Measurements from ENCODE around the gene TNN.

The TNN gene

DNA sequence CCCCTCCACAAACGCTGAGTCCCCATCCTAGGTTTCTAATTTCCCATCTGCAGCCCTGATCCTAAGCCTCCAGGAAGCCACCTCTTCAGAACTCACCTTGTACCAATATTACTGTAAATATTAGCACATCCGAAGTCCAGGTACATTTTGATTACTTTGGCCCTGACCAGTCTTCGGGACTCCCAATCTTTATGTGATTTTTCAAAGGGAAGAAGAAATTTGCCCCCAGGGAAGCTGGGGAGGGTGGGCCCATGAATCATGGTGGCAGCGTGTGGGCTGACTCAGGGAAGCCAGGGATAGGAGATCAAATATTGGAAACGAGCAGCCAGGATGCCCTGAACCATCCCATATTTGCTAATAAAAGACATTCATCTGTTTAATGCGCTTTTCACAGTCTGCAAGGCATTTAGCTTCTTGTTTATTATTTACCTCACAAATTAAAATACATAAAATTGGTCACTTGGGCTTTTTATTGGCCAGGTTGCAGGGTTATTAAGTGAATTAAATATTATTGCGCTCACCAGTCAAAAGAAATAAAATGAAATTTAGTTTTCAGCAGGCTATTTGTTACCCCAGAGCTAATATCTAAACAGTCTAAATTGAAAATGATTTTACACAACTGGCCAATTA lies 78.4 kb downstream of the TNN start:
- DNase-seq (ENCODE audit: low read depth in 3 of 3): no peak

DNA sequence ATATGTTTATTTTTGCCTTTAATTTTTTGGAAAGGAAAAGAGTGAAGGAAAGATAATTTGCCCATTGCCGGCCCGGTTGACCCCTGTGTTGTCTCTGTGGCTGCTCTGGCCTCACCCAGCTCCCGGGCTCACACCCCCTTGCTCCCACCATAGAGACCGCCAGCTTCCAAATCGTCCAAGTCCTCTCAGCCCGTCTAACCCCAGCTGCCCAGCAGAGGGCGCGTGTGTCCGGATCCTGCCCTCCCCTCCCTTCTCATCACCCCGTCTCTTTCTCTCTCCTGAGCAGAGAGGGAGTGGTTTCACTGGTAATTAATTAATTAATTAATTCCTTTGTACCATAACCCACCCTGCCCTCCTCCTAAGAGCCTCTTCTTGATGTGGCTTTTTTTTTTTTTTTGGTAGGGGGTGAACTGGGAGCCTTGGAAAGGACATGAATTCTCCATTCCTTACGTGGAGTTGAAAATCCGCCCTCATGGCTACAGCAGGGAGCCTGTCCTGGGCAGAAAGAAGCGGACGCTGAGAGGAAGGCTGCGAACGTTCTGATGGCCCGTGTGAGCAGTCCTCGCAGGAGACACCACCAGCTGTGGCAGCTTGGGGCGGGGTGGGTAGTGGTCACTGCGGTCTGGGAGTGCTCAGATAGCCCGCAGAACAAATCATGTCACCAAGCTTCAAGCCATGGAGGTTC lies 79.0 kb downstream of the TNN start:
- DNase-seq (ENCODE audit: low read depth in 3 of 3): peak; percentile 44 to 65 (median 61)

DNA sequence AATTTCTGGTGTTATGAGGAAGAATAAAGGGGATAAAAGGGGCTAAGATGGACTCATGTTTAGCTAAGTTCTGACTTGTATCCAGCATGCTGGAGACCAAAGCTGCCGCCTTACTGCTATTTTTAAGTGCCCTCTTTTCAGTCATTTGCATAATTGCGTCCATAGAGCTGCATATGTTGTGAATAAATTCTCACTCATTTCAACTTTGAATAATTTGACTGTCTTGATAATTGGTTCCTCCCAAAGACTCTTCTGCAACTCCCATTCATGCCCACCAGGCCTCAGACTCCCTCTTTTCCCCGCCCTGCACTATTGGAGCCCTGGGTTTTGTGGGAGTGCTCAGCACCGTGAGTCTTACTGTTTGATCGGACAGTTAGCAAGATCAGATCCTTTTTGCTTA lies 79.9 kb downstream of the TNN start:
- no peak for DNase-seq (ENCODE audit: low read depth in 3 of 3)

DNA sequence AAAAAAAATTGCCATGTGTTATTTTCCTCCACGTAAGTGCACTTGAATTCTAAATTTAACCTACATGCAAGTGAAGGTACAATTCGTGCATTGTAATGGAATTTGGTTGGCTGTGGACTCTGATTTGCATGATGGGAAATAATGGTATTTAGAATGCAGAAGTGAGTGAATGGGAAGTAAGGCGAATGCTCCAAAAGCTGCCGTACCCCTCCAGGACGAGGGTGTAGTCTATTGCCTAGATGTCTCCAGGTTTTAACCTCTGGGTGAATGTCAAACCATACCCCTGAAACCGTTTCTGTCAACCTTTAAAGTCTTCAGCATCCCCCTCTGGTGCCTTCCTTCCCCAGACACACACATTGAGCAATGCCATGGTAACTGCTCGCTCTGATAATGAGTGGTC lies 80.4 kb downstream of the TNN start:
- DNase-seq (ENCODE audit: low read depth in 3 of 3): no peak

DNA sequence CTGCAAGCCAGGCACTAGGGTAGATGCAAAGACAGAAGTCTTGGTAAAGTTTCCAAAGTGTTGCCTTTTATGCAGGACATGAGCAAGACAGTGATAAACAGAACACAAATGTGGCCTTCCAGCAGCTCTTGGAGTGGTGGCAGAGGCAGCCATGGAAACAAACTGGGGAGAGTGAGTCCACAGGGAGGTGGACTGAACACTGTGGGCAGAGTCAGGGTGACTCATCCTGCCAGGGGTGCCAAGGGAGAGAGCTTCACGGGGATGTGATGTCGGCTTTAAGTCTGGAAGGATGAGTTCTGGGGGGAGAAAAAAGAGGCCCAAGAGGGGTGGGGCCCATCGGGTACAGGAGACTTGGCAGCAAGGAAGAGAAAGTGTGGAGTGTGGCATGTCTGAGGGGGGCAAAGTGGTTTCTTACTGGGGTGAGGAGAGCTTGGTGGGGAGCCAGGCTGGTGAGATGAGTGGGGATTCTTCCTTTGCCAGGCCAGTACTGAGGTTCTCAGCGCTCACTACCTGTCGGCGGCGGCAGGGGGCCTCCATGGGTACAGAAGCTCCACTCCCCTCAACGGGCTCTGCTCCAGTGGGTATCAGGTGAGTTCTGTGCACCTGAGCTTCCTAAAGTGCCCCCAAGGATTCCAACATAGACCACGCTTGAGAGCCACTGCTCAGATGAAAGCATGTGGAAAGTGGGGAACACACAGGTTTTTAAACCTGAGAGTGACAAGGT lies 83.1 kb downstream of the TNN start:
- DNase-seq (ENCODE audit: low read depth in 3 of 3): no peak

DNA sequence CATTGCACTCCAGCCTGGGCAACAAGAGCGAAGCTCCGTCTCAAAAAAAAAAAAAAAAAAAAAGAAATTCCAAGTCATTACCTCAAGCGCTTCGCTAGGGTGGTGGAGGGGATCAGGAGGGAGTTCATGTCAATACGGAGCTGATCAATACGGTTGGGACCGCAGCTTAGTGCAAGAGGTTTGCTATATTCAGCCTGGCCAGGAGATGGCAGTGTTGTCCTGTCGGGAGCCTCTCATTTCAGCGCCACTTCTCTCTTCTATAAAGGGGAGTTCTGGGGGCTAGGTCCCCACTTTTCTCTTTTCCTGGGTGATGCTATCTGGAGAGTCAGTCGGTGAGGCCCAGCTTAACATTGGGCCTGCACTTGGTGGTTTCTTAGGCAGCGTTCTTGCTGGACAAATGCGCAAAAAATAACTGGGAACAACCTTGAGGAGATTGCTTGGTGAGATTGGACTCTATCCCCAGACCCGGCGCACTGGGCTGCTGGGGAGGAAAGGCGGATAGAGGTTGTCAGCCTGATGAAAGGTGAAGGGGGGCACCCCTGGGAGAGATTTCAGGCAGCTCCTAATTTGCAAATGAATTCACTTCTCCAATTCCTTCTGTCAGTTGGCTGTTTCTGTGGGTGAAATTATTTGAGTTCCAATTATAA lies 84.5 kb downstream of the TNN start:
- peak; percentile 39 to 66 (median 46) for DNase-seq (ENCODE audit: low read depth in 3 of 3)

DNA sequence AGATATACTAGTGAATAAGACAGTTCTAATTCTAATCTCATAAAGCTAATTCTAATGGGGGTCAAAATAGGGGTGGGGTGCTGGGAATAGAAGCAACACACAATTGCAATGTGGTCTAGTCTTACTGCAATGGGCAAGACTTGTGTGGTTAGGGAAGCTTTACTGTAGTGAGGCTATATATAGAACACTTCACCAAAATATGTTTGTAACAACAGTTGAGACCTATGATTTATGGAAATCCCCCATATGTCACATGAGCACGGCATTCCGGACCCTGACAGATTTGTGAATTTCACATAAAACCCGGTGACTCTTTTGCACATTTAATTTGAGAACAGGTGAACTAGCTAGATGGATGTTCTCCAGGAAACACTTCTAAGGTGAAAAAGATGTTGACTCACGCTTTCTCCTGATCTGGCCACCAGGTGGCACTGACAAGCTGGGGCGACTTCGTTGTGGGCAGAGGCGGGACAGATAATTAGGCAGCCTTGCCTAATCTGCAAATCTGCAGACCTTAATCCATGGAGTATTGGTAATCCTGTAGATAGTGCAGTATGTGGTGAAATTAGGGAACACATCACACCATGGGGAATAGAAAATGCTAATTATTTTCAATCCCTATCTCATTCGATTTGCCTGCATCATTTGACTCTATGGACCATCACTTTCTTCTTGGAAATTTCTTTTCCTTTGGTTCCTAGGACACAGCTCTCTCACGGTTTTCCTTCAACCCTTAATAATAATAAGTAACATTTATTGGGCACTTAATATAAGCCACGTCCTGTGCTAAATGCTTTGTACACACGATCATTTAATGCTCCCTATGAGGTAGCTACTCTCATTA lies 87.2 kb downstream of the TNN start:
- peak; percentile 53 to 55 (median 53) for DNase-seq (ENCODE audit: low read depth in 3 of 3)

DNA sequence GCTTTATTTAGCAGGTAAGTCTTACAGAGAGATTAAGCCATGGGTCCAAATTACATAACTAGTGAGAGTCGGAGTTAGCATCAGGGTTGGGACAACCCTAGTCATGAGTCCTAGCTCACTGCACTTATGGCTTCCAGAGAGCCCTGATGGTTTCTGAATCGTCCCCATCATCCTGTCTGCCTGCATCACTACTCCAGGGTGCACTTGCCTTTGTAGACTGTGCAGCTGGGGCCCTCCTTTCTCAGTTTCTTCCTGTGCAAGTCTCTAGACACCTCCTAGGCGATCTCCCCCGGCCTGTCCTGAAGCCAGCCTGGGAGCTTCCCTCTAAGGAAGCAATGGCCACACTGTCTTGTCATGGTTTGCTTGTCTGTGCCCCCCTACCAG lies 87.8 kb downstream of the TNN start:
- no peak for DNase-seq (ENCODE audit: low read depth in 3 of 3)

DNA sequence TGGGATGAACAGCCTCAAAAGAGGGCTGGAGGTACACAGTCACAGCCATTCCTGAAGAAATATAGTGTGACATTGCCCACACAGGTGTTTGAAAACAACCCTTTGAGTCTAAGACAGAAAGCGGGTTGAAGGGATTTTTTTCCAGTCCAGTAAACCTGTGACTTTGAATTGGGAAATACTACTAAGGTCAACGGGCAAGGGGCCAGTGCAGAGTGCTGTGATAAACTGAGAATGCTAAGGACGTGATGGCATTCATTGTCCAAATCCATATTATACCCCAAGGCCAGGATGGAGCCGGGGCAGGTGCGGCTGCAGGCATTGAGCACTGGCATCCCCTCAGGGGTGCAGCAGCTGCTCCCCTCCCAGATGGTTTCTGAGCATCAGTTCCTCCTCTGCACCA lies 88.3 kb downstream of the TNN start:
- no peak for DNase-seq (ENCODE audit: low read depth in 3 of 3)

DNA sequence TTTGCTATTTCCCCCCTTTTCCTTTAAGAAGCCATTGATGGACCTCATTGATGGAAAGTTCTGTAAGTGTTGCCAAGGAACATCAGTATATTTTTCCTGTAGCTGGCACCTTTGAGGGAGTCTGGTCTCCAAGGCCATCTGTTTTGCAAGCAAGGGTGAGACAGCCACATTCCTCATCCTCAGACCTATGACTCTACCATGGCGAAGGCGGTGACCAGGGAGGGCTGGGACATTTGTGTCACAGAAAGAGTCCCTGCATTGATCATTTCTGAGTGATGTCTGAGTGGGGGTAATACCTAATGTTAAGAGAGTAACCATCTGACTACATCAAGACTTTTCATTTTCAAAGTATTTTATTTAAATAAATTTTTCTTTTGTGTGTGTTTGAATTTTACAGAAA lies 89.6 kb downstream of the TNN start:
- DNase-seq (ENCODE audit: low read depth in 3 of 3): no peak

DNA sequence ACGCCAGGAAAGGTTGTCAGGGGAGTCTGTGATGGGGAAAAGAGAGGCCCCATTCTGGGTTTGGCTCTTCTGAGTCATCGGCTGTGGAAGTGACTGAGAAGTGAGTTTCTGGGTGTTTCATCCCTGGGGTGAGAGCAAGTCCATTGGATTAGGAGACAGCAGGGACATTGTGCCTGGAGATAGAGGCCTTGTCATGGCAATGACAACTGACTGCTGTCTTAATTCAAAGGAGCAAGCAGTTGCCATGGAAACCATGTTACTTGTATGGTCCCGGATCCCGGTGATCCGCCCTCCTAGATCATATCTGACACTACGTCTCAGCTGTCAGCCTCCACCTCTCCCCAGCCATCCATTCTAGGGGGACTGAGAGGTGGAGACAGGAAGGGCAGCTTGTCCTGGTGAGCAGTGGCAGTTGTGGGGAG lies 90.5 kb downstream of the TNN start:
- DNase-seq (ENCODE audit: low read depth in 3 of 3): no peak

DNA sequence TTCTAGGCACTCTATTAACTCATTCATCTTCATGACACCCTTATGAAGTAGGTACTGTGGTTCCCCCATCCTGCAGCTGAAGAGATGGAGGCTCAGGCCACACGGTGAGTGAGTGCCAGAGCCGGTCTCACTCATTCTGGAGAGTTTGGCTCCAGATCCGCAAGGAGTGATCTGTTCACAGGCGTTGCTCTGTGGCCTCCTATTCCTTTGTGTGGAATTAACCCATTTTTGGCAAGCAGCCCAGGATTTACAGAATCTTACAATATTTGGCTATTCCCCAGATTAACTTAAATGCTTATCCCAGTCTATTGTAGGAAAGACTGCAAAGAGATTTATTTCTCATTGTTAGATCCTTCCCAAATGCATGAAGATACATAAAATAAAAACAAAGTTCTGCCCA lies 95.3 kb downstream of the TNN start:
- no peak for DNase-seq (ENCODE audit: low read depth in 3 of 3)

DNA sequence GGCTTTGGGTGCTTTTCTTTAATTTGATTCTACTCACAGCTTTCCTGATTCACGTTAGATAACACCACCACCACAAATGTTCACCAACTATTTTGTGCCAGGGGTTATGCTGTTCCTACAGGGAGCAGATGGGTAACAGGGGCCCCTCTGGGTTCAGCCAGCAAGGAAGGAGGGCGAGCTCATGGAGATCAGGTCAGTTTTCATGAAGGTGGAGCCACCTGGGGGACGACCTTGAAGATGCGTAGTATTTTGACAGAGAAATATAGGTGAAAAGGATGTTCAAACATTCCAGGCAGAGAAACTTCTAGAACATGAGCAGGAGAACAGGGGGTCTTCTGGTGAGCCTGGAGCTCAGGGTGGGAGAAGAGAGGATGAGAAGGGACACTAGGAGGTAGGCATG lies 96.1 kb downstream of the TNN start:
- no peak for DNase-seq (ENCODE audit: low read depth in 3 of 3)

DNA sequence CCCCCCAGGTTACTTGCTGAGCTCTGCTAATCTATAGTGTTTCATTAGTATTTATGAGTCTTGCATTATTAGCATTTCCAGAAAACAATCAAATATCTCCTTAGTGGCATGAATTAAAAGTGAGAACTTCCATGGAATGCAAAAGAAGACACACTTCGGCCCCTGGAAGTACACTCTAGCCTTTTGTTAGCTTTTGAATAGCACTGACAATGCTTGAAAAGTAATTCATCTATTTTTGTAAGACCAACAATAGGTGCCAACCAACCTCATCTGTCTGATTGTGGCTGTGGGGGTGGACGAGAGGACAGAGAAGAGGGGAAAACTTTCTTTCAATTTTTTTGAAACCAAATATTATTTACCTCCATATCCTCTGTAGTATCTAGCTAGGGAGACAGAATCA lies 97.1 kb downstream of the TNN start:
- DNase-seq (ENCODE audit: low read depth in 3 of 3): no peak

DNA sequence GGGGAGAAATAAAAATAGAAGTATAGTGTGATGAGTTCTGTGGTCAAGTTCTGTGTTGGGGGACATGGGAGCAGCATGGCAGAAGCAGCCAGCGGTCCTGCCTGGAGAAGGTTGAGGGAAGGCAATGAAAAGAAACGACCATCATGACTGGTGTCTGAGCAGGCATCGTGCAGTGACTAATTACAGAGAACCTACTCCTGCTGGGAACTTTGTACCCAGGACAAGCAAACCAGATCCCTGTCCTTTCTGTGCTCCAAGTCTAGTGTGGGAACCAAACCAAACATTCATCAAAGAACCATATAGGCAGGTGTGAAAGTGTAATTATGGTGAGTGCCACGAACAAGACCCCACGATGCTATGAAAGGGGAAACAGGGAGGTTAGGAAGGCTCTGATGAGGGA lies 99.1 kb downstream of the TNN start:
- no peak for DNase-seq (ENCODE audit: low read depth in 3 of 3)

DNA sequence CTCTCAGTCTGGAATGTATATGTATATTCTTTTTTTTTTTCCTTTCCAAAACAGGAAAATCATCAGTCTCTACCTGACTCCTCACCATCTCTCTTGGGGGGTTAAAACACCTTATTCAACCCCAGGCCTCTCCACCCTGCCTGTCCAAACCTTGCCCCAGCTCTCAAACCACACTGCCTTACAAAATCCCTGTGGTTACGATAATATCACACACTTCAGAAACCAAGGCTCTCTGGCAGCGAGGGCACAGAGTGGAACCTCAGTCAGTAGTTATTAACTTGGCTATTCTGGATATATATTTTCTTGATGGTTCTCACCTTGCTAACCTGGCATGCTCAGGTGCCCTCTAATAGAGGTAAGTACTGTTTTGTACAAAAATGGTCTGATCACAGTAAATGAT lies 100.2 kb downstream of the TNN start:
- no peak for DNase-seq (ENCODE audit: low read depth in 3 of 3)

DNA sequence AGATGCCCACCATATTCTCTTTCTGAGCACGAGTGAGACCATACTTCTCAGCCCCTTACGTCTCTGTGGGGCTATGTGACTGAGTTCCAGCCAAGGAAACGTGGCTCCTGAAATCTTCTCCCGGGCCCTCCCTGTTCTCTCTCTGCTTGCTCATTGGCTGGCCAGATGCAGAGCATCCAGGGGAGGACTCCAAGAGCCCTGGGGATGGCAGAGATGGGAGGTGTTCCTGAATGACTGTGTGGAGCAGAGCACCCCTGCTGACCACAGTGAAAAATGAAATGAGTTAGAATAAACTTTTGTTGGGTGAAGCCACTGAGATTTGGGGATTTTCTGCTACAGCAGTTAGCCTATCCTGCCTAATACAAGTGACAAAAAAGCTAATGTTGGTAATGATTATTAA lies 101.1 kb downstream of the TNN start:
- no peak for DNase-seq (ENCODE audit: low read depth in 3 of 3)

DNA sequence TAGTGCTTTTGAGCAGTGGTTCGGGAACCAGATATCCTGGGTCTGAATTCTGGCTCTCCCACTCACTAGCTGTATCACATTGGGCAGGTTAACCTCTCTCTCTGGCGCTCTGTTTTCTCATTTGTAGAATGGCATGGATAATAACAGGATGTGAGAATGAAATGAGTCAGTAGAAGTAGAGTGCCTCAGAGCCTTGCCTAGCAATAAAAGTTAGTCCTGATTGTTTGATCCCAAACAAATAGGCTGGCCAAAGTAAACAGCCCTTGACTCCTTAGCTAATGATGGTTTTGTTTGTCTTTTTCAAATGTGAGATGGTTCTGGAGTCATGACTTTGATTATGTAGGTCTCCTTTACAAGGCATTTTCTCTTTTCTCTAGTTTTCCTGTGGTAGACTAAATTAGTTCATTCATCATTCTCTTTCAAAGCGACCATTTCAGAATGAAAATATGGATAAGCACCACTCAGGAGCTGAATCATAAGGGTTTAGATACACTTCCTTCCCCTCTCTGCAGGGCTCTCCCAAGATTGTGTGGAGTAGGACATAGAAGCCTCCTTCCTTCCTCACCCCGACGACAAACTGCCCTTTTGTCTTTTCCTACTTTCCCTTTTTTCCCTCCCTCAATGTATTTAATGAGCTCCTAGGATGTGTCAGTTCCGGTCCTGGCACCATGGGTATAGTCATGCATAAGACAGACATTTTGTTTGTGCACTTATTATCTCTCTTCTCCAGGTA lies 101.8 kb downstream of the TNN start:
- DNase-seq (ENCODE audit: low read depth in 3 of 3): no peak

DNA sequence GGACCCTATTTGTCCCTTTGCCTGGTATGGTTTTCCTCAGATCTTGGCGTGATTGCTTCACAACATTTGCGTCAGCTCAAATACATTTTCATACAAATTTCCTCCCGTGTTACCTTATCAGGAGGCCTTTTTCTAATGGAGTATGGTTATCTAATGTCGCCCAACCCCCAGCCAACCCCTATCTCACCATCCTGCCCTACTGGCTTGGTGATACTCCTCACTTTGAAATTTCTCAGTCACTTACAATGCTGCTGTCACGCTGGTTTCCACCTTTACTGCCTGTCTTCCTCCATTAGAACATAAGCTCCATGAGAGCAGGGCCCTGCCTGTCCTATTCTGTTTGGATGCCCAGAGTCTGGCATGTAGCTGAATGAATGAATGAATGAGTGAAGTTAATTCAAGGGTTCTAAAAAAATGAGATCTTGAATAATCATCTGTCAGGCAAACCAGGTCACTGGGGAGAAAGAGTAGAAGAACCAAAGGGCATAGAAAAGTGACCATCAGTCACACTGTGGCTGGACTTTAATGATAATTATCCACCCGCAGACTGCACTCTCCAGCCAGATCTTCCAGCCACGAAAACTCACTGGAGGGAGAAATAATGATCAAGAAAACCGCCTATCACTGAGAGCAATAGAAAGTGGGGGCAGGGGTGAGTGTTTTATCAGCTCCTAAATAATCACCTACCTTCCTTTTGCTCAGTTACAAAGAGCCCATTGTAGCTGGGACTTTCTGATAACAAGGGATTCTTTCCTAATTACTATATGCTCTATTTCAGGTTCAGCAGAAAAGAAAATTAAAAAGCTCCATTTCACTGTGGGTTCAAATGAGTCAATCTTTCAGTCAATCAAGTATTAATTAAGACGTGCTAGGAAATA lies 103.6 kb downstream of the TNN start:
- no peak for DNase-seq (ENCODE audit: low read depth in 3 of 3)

DNA sequence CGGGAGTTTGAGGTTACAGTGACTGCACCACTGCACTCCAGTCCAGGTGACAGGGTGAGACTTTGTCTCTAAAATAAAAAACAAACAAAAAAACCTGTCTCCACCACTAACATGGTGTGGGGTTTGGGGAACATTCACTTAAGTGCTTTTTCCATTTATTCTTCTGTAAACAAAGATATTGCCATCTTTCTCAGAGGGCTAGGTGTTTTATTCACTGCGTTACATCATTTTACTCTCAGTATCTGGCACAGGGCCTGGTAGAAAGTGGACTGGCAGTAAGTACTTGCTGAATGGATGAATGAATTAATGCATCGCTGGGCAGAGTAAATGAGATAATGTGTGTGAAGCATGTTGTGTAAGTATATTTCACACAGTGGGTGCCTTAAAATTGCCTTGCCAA lies 104.9 kb downstream of the TNN start:
- DNase-seq (ENCODE audit: low read depth in 3 of 3): no peak
